Brain pericyte (primary cell): Measurements from ENCODE around the gene CACHD1.

Experiments
- DNase-seq: peaks from one replicate; pipeline ENCODE4 v3.0.0-alpha.2; 2012; ENCODE audit warnings: low read depth, low spot score

The CACHD1 gene

DNA sequence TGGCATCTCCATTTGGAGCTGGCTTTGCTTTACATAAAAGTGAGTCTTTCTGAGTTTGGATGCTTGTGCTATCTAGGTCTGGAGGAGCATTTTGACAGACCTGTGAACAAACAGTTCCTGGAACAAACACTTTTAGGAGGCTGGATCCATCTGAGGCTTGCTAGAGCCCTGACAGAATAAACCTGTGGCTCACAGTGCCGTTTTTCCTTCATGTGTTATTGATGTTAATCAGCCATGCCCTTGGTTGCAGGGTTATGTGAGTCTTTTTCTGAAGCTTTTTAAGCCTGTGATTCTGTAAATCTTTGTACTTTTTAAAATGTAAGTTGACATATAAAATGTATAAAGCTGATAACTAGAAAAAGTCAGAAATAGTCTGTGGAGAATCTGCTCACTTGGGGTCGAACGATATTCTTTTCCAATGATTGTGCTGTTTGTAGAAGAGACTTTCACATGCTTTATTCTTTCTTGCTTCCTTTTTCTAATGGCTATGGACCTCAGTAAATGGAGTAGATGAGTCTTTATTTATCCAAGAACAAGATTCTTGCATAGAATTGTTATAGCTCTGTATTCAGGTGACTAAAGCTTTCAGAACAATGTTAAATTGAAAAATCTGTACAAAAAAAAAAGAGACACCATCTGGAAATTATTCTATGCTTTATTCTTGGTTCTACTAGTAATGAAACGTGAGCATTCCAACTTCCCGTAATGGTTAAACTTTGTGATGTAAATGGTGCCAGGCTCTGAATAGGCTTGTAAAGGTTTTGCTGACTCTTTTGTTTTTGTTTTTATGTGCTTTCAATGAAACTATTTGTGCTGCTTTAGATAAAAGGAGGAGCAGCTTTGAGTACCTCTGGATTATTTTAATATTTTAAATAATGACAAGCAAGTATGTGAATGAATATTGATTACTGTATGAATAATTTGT, 53.7 kb downstream of the CACHD1 start:
- DNase-seq = no peak

DNA sequence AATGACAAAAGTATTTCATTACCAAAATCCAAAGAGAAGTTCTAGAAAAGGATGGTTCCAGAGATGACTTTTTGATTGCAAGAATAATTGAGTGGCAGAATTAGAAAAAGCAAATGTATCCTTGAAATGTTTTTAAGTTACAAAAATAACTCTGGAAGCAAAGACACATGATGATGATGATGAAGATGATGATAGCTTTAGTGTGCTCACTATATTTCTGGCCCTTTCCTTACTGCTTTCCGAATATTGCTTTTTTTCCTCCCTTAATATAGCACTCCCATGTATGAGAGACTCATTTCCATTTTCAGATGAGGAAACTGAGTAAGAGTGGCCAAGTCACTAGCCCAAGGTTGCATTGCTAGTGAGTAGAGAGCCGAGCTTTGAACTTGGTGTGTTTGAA, 54.7 kb downstream of the CACHD1 start:
- no peak for DNase-seq

DNA sequence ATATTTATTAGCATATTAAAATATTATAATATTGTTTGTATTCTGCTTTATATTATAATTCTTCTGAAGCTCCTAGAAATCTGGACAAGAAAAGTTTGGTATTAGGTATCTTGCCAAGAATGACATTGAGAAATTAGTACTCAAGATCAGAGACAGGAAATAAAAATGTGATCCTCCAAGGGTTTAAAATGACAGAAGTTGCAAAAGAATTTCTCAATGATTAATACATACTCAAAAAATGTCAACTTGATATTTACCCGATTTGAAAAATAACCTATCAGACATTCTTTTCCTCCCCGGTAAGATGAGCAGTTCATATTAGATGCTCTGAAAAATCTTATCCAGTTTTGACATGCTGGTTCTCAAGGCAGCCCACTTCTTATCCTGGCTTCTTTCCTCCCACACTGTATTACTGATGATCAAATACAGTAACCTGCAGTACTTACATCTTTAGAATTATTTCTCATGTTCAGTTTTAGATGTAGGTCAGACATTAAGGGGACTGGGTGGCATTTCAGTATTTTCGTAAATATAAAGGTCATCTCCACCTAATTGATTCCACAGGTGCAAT, 55.3 kb downstream of the CACHD1 start:
- no peak for DNase-seq

DNA sequence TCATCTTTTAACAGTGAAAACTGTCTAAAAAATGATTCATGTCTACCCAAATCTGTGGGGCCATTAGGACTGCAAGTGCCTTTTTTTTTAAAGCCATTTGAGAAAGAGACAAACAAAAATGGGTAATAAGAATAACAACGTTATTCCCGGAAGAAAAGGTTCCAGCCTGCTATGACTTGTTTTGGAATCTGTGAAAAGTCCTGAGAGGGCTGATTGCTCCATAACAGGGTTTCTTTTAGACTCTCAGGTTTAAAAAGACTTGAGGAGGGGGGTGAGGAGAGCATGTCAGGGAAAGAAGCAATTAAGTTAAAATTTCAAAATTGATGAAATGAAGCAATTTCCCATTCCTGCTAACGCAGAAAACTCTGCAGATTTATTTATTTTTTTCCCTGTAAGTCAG, 56.4 kb downstream of the CACHD1 start:
- DNase-seq = no peak

DNA sequence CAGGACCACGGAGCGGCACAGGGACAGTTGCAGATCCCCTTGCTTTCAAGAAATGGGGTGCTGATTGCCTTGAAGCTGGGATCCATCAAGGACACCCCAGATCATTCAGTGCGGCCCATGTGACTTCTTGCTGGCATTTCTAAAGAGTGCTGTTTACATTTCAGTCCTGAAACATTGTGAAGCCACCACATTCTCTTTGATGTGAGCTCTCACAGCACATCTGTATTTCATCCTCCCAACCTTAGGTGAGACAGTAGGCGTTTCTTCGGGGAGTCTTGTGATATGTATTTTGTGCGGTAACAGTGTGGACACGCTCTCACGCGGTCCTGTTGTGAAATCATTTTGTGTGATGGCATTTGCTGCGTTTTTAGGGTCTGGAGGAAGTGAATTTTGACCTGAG, 57.2 kb downstream of the CACHD1 start:
- DNase-seq = no peak

DNA sequence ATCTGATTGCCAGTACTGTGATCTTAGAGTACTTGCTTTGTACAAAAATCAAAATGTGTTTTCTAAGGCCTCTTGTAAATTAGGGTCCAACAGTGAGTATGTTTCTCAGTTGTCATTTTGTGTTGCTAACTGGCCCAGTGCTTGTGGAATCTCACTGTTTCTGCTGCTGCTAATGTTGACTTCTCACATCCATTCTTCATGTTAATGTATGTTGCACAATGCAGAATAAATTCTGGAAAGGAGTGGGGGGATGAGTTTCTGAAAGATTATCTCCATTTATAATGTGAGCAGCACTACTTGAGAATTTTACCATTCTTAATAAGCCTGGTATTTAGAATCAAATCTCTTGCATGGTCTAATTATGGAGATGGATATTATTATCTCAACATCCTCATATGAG, 57.9 kb downstream of the CACHD1 start:
- DNase-seq = no peak

DNA sequence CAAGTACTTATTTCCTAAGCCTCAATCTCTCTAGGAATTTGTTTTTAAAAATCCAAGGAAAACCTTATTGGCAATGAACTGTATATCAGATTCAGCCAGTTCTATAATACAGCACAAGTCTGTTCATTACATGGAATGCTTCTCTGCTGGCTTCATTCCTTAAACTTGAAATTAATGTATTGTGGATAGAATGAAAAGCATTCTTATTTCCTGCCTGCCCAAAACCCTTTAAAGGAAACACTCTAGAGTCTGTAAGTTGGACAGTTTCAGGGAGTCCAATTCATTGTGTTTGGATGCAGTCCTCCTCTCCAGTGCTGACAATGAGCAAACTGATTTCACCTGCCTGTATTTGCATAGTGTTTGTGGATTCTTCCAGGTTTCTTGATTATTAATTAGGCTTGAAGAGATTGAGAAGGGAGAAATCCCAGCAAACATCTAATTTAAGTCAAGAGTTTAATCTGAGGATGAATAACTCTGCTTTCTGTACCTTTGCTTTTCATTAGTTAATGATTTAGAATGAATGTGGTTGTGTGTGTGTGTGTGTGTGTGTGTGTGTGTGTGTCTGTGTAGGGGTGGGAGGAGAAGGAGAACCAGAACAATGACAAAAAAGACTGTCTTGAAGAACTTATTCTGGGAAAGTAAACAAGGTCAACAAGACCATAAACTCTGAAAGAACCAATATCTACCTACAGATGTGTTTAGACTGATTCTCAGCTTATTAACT, 61.2 kb downstream of the CACHD1 start:
- no peak for DNase-seq

DNA sequence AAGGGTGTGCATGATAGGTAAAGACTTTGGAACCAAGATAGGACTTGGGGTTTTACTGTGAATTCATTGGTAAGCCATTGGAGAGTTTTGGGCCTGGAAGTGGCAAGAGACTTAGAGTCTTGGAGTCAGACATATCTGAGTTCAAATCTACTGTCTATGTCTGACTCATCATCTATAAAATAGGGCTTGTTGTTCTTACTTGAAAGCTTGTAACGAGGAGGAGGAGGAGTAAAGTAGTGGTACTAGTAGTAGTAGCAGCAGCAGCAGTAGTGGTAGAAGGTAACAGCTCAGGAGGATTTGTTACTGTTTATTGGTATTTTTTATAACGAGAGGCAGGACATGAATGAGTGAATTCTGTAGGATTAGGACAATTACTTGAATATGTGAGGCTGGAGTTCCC, 62.7 kb downstream of the CACHD1 start:
- DNase-seq = no peak

DNA sequence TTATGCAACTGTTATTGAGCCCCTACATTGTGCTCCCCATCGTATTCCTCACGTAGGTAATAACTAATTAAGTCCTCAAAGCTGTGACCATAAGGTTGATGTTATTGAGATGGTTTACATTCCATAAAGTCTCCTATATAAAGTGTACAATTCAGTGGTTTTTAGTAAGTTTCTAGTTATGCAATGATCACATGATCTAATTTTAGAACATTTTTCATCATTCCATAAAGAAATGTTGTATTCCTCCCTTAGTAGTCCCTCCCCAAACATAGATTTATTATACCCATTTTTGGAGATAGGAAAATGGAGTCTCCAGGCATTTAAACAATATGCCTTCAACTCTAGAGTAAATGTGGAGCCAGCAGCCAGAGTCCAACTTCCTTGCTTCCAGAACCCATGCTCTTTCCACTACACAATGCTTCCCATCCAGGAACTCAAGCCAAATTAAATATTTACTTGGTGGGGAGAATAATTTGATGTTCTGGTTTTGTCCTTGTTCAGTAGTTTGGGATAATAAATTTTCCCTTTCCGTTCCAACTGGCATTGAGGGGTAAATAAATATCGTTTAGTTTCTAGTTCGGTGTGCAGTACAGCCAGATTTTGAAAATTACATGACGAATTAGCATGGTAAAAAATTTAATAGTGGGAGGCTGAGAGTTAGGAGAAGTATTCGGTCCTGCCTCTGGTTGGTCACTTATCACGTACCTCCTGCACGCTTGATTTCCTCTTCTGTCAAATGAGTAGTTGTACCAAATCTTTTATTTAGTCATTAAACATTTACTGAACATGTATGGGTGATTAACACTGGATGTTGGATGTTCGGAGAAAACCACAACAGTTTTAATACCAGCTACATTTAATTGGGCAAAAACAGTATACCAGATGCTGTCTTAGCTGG, 66.3 kb downstream of the CACHD1 start:
- DNase-seq = no peak

DNA sequence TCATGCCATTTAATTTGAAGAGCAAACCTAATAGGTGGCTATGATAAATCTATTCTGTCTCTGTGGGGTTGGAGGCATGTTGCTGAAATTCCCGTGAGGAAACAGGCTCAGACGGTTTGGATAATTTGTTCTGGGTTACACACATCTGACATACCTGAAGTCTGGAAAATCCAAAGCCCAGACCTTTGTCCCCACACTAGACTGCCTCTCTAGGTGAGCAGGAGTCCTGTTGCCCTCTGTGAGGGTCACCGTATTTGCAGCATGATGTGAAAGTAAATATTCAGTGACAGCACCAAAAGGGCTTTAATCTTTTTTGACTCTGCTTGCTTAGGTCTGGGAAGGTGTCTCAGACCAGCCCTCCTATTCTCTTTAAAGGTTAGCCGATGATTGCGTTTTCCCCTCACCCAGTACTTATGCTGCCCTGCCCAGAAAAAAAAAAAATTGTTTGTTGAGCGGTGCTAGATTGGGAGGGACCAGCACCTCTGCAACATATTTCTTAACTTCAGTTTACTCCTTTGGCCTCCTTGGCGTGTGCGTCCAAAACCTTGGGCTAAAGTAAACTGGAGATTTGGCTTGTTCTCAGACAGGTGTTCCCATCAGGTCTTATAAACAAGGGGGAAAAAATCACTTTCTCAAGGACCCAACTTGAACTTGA, 67.0 kb downstream of the CACHD1 start:
- DNase-seq = no peak

DNA sequence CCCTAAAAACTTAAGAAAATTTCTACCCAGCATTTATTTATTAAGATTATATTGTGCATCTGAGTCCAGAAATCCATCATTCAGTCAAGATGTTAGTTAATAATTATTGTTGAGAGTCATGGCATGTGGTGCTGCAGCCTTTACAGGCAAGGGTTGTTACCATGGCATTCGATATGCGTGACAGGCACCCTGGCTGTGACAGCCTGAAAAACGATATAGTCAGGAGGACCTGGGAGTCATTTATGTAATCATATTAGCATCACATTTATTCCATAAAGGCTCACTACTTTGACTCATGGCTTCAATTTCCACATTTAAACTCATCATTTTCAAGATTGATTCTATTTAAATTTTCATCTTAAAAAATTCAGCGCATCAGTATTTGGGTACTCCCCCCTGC, 68.0 kb downstream of the CACHD1 start:
- no peak for DNase-seq

DNA sequence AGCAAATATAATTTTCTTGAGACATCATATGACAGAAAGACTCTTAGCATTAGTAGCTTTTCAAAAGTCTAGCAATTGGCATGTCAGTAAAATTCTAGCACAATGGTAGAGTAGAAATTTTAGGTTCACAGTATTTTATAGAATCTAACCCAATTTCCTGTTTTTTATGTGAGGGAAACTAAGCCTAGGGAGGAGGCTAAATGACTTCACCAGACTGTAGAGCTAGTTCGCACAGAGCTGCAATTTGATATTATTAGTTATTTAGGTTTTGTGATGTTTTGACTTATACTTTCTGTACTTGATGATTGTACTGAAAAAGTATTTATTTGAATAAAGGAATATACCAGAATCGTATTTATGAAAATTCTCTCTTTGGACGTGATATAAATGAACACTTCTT, 68.5 kb downstream of the CACHD1 start:
- DNase-seq = no peak

DNA sequence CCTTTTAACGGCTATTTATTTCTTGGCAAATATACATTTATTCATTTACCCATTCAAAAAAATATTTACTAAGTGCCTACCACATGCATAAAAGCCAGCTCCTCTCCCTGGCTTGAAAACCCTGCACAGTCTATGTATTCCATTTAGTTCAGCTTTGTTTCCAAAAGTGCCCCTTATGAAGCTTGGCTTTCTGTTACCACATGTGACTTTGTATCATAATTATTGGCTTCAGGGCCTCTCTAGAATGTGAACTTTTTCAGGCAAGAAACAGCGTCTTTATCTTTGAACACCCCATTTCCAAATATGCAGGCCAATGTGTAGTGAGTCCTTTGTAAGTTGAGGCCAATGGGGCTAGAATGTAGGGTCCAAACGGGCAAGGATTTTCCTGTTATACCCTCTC, 69.4 kb downstream of the CACHD1 start:
- DNase-seq = no peak

DNA sequence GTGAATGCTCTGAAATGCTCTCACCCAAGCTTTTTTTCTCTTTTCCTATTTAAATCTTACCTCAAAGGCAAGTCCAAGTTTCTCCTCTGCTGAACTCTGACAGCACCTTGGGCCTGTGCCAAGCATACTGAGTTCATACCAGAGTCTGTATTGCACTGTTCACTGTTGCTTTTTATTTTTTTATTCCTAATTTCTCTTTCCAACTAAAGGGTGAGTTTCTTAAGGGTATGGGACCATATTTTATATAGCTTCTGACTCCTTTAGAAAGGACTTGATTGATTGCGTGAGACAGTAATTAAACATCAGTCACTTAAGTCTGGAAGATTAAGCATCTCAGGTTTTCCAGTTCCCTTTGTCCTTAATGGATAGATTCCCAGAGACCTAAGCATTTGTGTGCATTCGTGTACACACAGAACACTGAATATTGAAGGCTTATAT, 69.9 kb downstream of the CACHD1 start:
- DNase-seq = no peak

DNA sequence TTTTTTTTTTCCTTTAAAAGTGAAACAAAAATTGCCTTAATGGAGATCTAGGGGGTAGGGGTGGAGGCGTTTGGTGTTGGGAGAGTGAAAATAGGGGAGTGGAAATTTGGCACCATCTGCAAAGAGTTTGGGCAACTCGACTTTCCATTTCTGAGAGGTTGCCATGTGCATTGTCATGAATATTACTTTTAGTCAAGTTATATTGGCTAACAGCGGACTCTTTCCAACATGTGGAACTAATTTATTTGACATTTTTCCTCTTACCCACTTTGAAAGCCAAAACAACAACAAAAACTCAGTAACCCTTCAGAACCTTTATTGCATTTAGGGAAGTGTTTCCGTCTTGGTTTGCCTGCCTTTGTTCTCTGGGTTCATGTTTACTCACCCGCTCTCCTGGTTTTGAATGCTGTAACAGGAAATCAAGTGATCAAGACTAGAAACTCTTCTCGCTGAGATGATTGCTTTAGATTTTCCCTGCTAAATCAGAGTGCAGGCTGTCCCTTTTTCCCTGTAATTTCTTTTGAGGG, 70.4 kb downstream of the CACHD1 start:
- DNase-seq = peak; percentile 11

DNA sequence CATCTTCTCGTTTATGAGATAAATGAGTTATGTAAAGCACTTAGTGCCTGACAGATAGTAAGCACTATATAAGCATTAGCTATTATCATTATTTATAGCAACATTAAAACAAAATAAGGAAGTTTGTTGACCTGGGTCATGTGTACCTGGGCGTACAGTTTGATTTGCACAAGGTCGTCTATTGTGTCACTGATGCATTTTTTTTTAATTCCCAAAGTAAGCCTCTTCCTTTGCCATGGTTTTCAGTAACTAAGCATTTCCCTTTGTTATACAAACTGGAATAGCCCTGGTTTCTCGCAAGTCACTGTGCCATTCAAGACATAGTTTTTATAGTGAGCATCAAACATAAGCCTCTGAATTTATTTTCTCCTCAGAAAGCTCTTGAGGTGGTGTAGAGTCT, 72.2 kb downstream of the CACHD1 start:
- no peak for DNase-seq

DNA sequence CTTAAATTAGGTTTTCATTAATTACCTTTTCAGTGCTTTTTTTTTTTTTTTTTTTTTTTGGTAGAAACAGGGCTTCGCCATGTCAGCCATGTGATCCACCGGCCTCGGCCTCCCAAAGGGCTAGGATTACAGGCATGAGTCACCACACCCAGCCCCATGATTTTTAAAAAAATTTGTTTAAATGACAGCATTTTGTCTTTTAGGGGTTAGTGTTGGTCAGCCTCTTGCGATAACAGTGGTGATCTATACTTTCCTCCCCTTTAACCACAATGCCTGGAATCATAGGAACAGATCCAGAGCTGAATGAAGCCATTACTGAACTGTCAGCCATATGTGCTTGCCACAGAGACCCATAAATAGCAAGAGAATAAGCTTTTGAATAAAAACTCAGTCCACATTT, 73.9 kb downstream of the CACHD1 start:
- DNase-seq = no peak

DNA sequence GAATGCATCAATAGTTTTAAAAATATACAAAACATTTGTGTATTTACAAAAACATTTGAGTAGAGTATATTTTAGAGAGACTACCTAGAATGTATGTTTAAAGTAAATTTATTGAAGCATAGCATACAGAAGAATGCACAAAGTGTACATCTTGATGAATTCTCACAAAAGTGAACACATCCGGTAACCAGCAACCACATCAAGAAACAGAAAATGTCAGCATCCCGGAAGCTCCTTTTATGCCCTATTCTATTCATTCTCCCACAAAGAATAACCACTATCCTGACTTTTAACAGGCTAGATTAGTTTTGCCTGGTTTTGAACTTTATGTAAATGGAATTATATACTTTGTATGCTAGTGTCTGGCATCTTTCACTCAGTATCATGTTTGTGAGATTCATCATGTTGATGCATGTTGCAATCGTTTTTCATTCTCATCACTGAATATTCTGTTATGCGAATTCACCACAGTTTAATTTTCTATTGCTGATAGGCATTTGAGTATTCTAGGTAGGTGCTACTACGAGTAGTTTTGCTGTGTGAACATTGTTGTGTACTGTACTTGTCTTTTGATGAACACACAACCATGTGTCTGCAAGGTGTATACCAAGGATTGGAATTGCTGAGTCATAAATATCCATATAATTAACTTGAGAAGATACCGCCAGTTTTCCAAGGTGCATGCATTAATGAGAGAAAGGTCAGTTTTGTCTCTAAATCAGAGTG, 75.4 kb downstream of the CACHD1 start:
- DNase-seq = no peak

DNA sequence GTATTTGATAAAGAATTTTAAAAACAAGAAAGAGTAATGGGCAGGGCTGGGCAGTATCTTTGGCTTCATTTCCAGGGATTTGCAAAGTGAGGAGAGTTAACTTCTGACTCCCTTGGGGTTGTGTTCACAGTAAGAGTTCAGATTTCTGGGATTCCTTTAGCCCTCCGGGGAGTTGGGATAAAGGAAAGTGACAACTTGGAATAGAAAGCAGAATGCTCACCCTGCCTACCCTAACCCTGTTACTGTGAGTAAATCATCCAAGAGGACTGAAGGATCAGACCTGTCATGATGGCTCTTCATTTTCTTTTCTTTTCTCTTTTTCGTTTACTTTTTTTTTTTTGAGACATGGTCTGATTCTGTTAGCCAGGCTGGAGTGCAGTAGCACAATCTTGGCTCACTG, 76.1 kb downstream of the CACHD1 start:
- no peak for DNase-seq
